K562 (cell line): ENCODE results near the gene C10orf95. TPM values are rescaled to one million over a fixed set of nuclear protein-coding genes. Genes with fewer than 3 reads are reported as not detected.

Experiments
- ATAC-seq: fragments of 200-7000 bp; cut with Tn5 transposase; 3 replicates; pipeline ENCODE4 v1.9.1; 2020; ENCODE audit warnings: moderate library complexity
- BruUV-seq: library from RNA; stranded (reverse); fragments of 400-500 nt; replicated peaks from 2 replicates; lab custom pipeline; 2021; lab: Mats Ljungman, UMichigan
- CTCF ChIA-PET: fragments of 300-600 bp; formaldehyde crosslinking; extraction: SDS; loops from one replicate; lab custom pipeline; 2021; ENCODE audit warnings: low intra/inter-chr PET ratio; lab: Yijun Ruan, JAX
- POLR2A ChIA-PET: fragments of 300-600, 350-650 bp; sonication (Branson Sonifier 250); formaldehyde crosslinking; extraction: SDS; loops from one replicate; lab custom pipeline; 2021; ENCODE audit warnings: antibody characterized with exemption, inconsistent platforms; lab: Yijun Ruan, JAX
- DNase-seq, 4 experiments: peaks; one replicate each; pipeline versions ENCODE4 v3.0.0 to v3.0.0-alpha.2; 2011 to 2018; ENCODE audit warnings: low spot score in 3 of 4, mixed read lengths in 3 of 4; ENCODE audit errors: extremely low read depth in 1 of 4
- FAIRE-seq: peaks from 2 replicates; lab custom pipeline; 2011; peaks lifted over from hg19 to GRCh38; lab: Jason Lieb, UNC
- H2AFZ ChIP-seq: 2 replicates; pipeline ENCODE4 v1.6.0; 2011; ENCODE audit warnings: low read depth, low read length, control low read depth, inconsistent platforms
- H3K27ac ChIP-seq: fragments of 200-600 bp; 3 replicates; pipeline ENCODE4 v1.8.0; 2011; ENCODE audit warnings: low read depth, mild to moderate bottlenecking, control low read depth, inconsistent platforms, low read length, moderate library complexity, mixed read lengths; ENCODE audit errors: extremely low read depth
- H3K27me3 ChIP-seq, 2 experiments: fragments of 300-600 bp in 1 of 2; 2 replicates in 1 of 2; 3 replicates in 1 of 2; pipeline versions ENCODE4 v1.6.0 to v1.8.0; 2011; ENCODE audit warnings: inconsistent platforms in 2 of 2, low read length in 2 of 2, mild to moderate bottlenecking in 1 of 2, mixed read lengths in 1 of 2, moderate library complexity in 1 of 2; ENCODE audit not compliant: control insufficient read depth in 2 of 2, insufficient read depth in 2 of 2
- H3K36me3 ChIP-seq: fragments of 300-600 bp; 3 replicates; pipeline ENCODE4 v1.8.0; 2011; ENCODE audit warnings: mild to moderate bottlenecking, low read length, inconsistent platforms; ENCODE audit not compliant: control insufficient read depth, insufficient read depth
- H3K4me1 ChIP-seq, 2 experiments: fragments of 200-600 bp in 1 of 2; replicated peaks in 1 of 2; 2 replicates in 1 of 2; 3 replicates in 1 of 2; pipeline versions ENCODE4 v1.5.1 to v1.8.0; 2011; ENCODE audit warnings: inconsistent platforms in 2 of 2, low read length in 2 of 2, mild to moderate bottlenecking in 1 of 2, mixed read lengths in 1 of 2, moderate library complexity in 1 of 2; ENCODE audit not compliant: control insufficient read depth in 2 of 2, insufficient read depth in 2 of 2
- H3K4me2 ChIP-seq: 2 replicates; pipeline ENCODE4 v1.6.1; 2011; ENCODE audit warnings: low read length, control low read depth, inconsistent platforms, mixed read lengths; ENCODE audit not compliant: insufficient read depth
- H3K4me3 ChIP-seq: fragments of 200-600 bp; sonication (generic), shearing (Covaris generic); 2 replicates; pipeline ENCODE4 v1.5.1; 2016; ENCODE audit warnings: control low read depth, inconsistent platforms
- H3K79me2 ChIP-seq: fragments of 200-600 bp; 3 replicates; pipeline ENCODE4 v1.8.0; 2011; ENCODE audit warnings: low read length, inconsistent platforms; ENCODE audit not compliant: control insufficient read depth, insufficient read depth
- H3K9ac ChIP-seq, 2 experiments: 2 replicates each; pipeline versions ENCODE4 v1.6.0 to v1.6.1; 2011; ENCODE audit warnings: low read depth in 2 of 2, low read length in 2 of 2, control low read depth in 1 of 2, inconsistent platforms in 1 of 2, mild to moderate bottlenecking in 1 of 2, mixed read lengths in 1 of 2; ENCODE audit not compliant: insufficient read depth in 1 of 2
- H3K9me1 ChIP-seq: one replicate; pipeline ENCODE4 v1.6.0; 2011; ENCODE audit warnings: inconsistent platforms, mild to moderate bottlenecking, low read length, moderate library complexity; ENCODE audit not compliant: control insufficient read depth, insufficient read depth
- H3K9me3 ChIP-seq: replicated peaks from 2 replicates; pipeline ENCODE4 v1.5.1; 2011; ENCODE audit warnings: low read depth, low read length, inconsistent platforms; ENCODE audit not compliant: control insufficient read depth, insufficient read depth
- H4K20me1 ChIP-seq: replicated peaks from 2 replicates; pipeline ENCODE4 v1.6.1; 2011; ENCODE audit warnings: low read length, inconsistent platforms, mixed read lengths; ENCODE audit not compliant: control insufficient read depth, insufficient read depth
- CBFA2T3 ChIP-seq: fragments of 450-650 bp; IDR thresholded peaks from 2 replicates; pipeline ENCODE4 v1.6.1; 2017
- GTF2E2 ChIP-seq: fragments of 200-800 bp; sonication (Bioruptor generic); IDR thresholded peaks from 2 replicates; pipeline ENCODE4 v1.6.1; 2016; ENCODE audit warnings: missing genetic modification characterization, missing compliant biosample characterization
- KLF16 ChIP-seq: IDR thresholded peaks from 2 replicates; pipeline ENCODE4 v1.6.1; 2016; ENCODE audit warnings: antibody characterized with exemption
- MAFK ChIP-seq: IDR thresholded peaks from 2 replicates; pipeline ENCODE4 v1.6.1; 2011; ENCODE audit warnings: low read length, improper control_type of control experiment
- NR2F6 ChIP-seq: fragments of 450-650 bp; formaldehyde crosslinking; IDR thresholded peaks from 2 replicates; pipeline ENCODE4 v1.4.0; 2020; ENCODE audit warnings: mild to moderate bottlenecking
- TBL1XR1 ChIP-seq, 2 experiments: IDR thresholded peaks; 2 replicates each; pipeline ENCODE4 v1.6.1; 2012; ENCODE audit warnings: improper control_type of control experiment in 2 of 2, low read length in 2 of 2, mild to moderate bottlenecking in 1 of 2
- YBX1 ChIP-seq: fragments of 450-650 bp; IDR thresholded peaks from 2 replicates; pipeline ENCODE4 v1.7.1; 2016; ENCODE audit warnings: mild to moderate bottlenecking
- ZFP30 ChIP-seq: fragments of 250-450 bp; sonication (Bioruptor Pico); IDR thresholded peaks from 2 replicates; pipeline ENCODE4 v1.8.0; 2022; ENCODE audit warnings: moderate library complexity, mild to moderate bottlenecking, inconsistent platforms, borderline replicate concordance
- ZKSCAN1 ChIP-seq: fragments of 150-350 bp; IDR thresholded peaks from 2 replicates; pipeline ENCODE4 v1.6.1; 2016; ENCODE audit warnings: low read depth, low read length
- ZNF589 ChIP-seq: fragments of 200-800 bp; sonication (Bioruptor generic); IDR thresholded peaks from 2 replicates; pipeline ENCODE4 v1.6.1; 2016; ENCODE audit warnings: low read depth, missing genetic modification characterization, missing compliant biosample characterization
- ZNF695 ChIP-seq: fragments of 450-650 bp; formaldehyde crosslinking; IDR thresholded peaks from 2 replicates; pipeline ENCODE4 v1.4.0; 2020; ENCODE audit warnings: mild to moderate bottlenecking, moderate library complexity
- WGBS: fragments of 100-300 bp; shearing (Covaris generic); methylation state at CpG from one replicate; pipeline ENCODE4 v1.1.6; 2016; ENCODE audit warnings: low coverage, mixed read lengths; ENCODE audit not compliant: insufficient coverage; ENCODE audit errors: missing lambda C conversion rate; 5-methylcytosine and 5-hydroxymethylcytosine counted together
- in situ Hi-C: fragments of 300-500 bp; cut with MboI; formaldehyde crosslinking; loops from 4 replicates; pipeline ENCODE4 v1.15.0; 2018; ENCODE audit warnings: inconsistent platforms, mixed read lengths
- intact Hi-C: fragments of 100-400 bp; cut with micrococcal nuclease; formaldehyde crosslinking; loops from 2 replicates; pipeline ENCODE4 v1.14.2; 2022
- polyA plus RNA-seq, 8 experiments: library from polyadenylated mRNA; depleted of rRNA in 4 of 8; stranded (reverse) in 5 of 8; unstranded in 3 of 8; fragments of >200 nt; fragmentation: Nextera tagmentation in 2 of 8; fragmentation: Illumina TruSeq in 1 of 8; extraction: Ambion mirVana in 2 of 8; extraction: Trizol in 1 of 8; gene quantifications; 2 replicates each; pipeline versions ENCODE4 v1.2.1 to v1.2.3, GENCODE V29; 2011 to 2014; ENCODE audit warnings: inconsistent platforms in 1 of 8, missing spikeins in 1 of 8
- total RNA-seq, 7 experiments: library from RNA; depleted of rRNA in 6 of 7; stranded (reverse); fragments of >200 nt in 6 of 7; fragmentation: Illumina TruSeq in 2 of 7; extraction: Trizol in 2 of 7; gene quantifications; 2 replicates each; pipeline versions ENCODE4 v1.2.1 to v1.2.3, GENCODE V29; 2011 to 2021; ENCODE audit warnings: low replicate concordance in 1 of 7
- TF ChIP-seq, protein P1 (sequence below): fragments of 450-650 bp; formaldehyde crosslinking; IDR thresholded peaks from 2 replicates; pipeline ENCODE4 v1.4.0; 2020; ENCODE audit warnings: mild to moderate bottlenecking
- TF ChIP-seq, protein P2 (sequence below): fragments of 250-450 bp; sonication (Bioruptor Pico); IDR thresholded peaks from 2 replicates; pipeline ENCODE4 v1.8.0; 2022; ENCODE audit warnings: inconsistent platforms
- TF ChIP-seq, protein P3 (sequence below): sonication (generic); formaldehyde crosslinking; IDR thresholded peaks from 2 replicates; pipeline ENCODE4 v1.9.0; 2022; ENCODE audit warnings: mild to moderate bottlenecking, missing genetic modification reagents

The C10orf95 gene
- total and polyA plus RNA-seq, 9 of the 15 experiments (the other 6 are each of a cell fraction or from before 2014, with no cell fraction given), result 0.03 to 0.41 (median 0.17) TPM; not detected in 1

DNA sequence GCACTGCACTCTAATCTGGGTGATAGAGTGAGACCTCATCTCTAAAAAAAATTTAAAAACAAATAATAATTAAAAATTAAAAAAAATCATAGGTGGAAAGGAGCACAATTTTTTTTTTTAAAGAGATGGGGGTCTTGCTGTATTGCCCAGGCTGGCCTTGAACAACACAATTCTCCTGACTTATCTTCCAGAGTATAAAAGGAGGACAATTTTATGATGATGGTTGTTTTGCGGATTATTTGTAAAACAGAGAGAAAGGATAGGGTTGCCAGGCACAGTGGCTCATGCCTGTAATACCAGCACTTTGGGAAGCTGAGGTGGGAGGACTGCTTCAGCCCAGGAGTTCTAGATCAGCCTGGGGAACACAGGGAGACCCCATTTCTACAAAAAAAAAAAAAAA, 46.2 kb upstream of the C10orf95 start:
- peaks cover 2 to 6% of the 10 kb centered on the region in 2 experiments; a peak in 4 of 5 replicates for H3K4me1 ChIP-seq
- no peak for TF ChIP-seq ZFP30 (CRISPR knock-in tag)
- no peak for TF ChIP-seq GTF2E2 (tag)
- no peak for TF ChIP-seq NR2F6 (CRISPR knock-in tag)
- TF ChIP-seq ZNF695 (CRISPR knock-in tag), result no peak
- no peak for TF ChIP-seq TBL1XR1 (IDR thresholded peaks at IDR 0.05; ENCODE audit: low read length in 2 of 2)
- TF ChIP-seq, all 486 proteins: peak for 0
- H3K36me3 ChIP-seq, result peaks cover 17% of the 10 kb centered on the region; the same call in 2 of the 3 replicates
- H3K79me2 ChIP-seq, result peaks cover 86% of the 10 kb centered on the region
- no peak overlapping the region for H3K4me2 ChIP-seq
- ChIA-PET POLR2A (interaction anchor here (0.7 kb wide), 1 partner anchor 19 kb away, joined by 3 read pairs; no protein-coding TSS in a partner anchor), CTCF (no interaction called here)
- WGBS, result 50% methylated on average over 1 of the region's 1 CpG
- no peak overlapping the region for H2AFZ ChIP-seq
- FAIRE-seq (no peak), DNase-seq (no peak), ATAC-seq (no peak)
- intact Hi-C loops, result no loop called here
- H3K9me1 ChIP-seq, result no peaks in the 10 kb centered on the region
- 0 out of 2 replicates have a peak, but pooled peaks cover 3% of the 10 kb centered on the region for H4K20me1 ChIP-seq
- H3K27me3 ChIP-seq, result no peaks in the 10 kb centered on the region
- in situ Hi-C loops, result no loop called here
- BruUV-seq, result no TSS peak
- no peaks in the 10 kb centered on the region for H3K9me3 ChIP-seq
- no peak overlapping the region for H3K27ac ChIP-seq
- no peak overlapping the region for H3K9ac ChIP-seq
- no peak overlapping the region for H3K4me3 ChIP-seq

DNA sequence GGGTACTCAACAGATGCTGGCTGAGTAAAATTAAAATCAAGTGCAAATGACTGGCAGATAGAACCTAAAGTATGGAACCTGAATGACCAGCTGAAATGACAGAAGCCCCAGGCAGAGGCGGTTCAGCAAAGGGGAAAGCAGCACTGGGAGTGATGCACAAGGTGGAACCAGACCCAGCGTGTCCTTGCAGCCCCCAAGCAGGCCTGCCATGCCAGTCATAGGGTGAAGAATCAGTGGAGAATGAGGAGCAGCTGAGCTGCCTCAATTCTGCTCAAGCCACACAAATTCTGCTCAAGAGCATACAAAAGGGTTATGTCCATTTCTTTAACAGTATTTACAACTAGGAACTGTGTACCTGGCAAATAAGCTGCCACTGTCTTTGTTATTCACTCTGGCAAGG, 42.4 kb upstream of the C10orf95 start:
- no TSS peak for BruUV-seq
- intact Hi-C loops (no loop called here), in situ Hi-C loops (no loop called here)
- H3K27ac ChIP-seq, result no peak overlapping the region
- H3K27me3 ChIP-seq, result no peaks in the 10 kb centered on the region
- no peak overlapping the region for H3K4me2 ChIP-seq
- ATAC-seq (no peak), DNase-seq (no peak), FAIRE-seq (no peak)
- 0 out of 2 replicates have a peak, but pooled peaks cover 3% of the 10 kb centered on the region for H4K20me1 ChIP-seq
- no peaks in the 10 kb centered on the region for H3K9me1 ChIP-seq
- no peak overlapping the region for H2AFZ ChIP-seq
- H3K9me3 ChIP-seq, result no peaks in the 10 kb centered on the region
- POLR2A ChIA-PET, result interaction anchor here (0.6 kb wide), 1 partner anchor 8 kb away, joined by 3 read pairs; no protein-coding TSS in a partner anchor
- WGBS, result 69% methylated on average over 2 of the region's 2 CpGs
- no peak overlapping the region for H3K4me3 ChIP-seq
- H3K79me2 ChIP-seq, result peaks cover 59% of the 10 kb centered on the region
- H3K9ac ChIP-seq, result no peak overlapping the region
- CTCF ChIA-PET, result no interaction called here
- peaks cover 29% of the 10 kb centered on the region; the same call in 2 of the 3 replicates for H3K36me3 ChIP-seq
- H3K4me1 ChIP-seq, result no peaks in the 10 kb centered on the region; a peak in 1 of 5 replicates
- TF ChIP-seq CBFA2T3, result no peak
- TF ChIP-seq ZNF589, result no peak
- no peak for TF ChIP-seq ZKSCAN1
- TF ChIP-seq YBX1, result no peak
- TF ChIP-seq, protein P1, sequence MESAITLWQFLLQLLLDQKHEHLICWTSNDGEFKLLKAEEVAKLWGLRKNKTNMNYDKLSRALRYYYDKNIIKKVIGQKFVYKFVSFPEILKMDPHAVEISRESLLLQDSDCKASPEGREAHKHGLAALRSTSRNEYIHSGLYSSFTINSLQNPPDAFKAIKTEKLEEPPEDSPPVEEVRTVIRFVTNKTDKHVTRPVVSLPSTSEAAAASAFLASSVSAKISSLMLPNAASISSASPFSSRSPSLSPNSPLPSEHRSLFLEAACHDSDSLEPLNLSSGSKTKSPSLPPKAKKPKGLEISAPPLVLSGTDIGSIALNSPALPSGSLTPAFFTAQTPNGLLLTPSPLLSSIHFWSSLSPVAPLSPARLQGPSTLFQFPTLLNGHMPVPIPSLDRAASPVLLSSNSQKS (CRISPR knock-in tag), result no peak
- TF ChIP-seq MAFK, result no peak
- TF ChIP-seq, protein P2, sequence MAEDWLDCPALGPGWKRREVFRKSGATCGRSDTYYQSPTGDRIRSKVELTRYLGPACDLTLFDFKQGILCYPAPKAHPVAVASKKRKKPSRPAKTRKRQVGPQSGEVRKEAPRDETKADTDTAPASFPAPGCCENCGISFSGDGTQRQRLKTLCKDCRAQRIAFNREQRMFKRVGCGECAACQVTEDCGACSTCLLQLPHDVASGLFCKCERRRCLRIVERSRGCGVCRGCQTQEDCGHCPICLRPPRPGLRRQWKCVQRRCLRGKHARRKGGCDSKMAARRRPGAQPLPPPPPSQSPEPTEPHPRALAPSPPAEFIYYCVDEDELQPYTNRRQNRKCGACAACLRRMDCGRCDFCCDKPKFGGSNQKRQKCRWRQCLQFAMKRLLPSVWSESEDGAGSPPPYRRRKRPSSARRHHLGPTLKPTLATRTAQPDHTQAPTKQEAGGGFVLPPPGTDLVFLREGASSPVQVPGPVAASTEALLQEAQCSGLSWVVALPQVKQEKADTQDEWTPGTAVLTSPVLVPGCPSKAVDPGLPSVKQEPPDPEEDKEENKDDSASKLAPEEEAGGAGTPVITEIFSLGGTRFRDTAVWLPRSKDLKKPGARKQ (CRISPR knock-in tag), result no peak
- TF ChIP-seq, protein P3, sequence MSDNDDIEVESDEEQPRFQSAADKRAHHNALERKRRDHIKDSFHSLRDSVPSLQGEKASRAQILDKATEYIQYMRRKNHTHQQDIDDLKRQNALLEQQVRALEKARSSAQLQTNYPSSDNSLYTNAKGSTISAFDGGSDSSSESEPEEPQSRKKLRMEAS (CRISPR knock-in tag), result no peak
- TF ChIP-seq KLF16, result no peak
